ENCODE measurements around the gene PTPRS.

PTPRS gene

DNA sequence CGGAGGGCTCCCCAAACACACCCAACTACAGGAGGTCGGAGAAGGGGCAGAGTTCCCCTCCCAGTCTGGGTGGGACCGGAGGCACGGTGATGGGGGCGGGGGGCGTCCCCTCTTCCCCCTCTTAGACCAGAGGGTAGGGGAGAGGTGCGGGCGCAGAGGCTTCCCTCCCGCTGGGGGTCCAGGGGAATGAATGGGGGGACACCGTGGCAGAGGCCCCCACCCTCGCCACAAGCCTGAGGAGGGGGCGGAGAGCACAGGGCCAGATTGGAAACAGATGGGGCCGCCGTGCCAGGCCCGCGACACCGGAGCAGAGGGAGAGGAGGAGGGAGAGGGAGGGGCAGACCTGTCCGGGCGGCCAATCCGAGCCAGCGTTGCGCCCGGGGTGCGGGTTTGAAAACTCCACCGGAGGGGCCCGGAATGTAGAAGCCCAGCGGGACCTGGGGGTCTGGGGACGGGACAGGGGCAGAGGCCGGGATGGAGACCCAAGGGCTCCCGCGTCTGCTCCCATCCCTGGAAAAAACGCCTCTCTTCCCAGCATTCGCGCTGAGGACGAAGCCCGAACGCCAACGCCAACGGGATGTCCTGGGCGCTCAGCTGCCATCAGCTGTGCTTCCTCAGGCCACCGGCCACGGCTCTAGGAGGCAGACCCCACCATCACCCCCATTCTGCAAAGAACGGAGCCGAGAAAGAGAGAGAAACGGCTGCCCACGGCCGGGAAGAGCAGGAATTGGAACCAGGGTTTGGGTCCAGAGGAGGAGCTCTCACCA, 46.8 kb downstream of the PTPRS start:
- H3K4me3 ChIP-seq (ENCODE audit: low read depth in 1 of 5, low read length in 5 of 5) = peak overlapping the region; percentile 44 to 66 (median 59)
- H3K36me3 ChIP-seq (ENCODE audit: control insufficient read depth in 5 of 5, insufficient read depth in 5 of 5, low read length in 5 of 5) = no peaks in the 10 kb centered on the region
- no peak overlapping the region for H3K27ac ChIP-seq (ENCODE audit: low read depth, low read length)
- H3K9me3 ChIP-seq (ENCODE audit: control insufficient read depth in 5 of 5, low read length in 5 of 5) = no peaks in the 10 kb centered on the region
- H3K4me1 ChIP-seq (ENCODE audit: control insufficient read depth in 5 of 5, insufficient read depth in 5 of 5, low read length in 5 of 5) = peaks cover 7 to 48% (median 47%) of the 10 kb centered on the region in 5 donors
- peaks cover 0 to 11% (median 0%) of the 10 kb centered on the region in 5 donors for H3K27me3 ChIP-seq (ENCODE audit: control insufficient read depth in 5 of 5, insufficient read depth in 4 of 5, low read length in 5 of 5)
- peak overlapping the region in 1 of 5 donors; percentile 43 for H3K9ac ChIP-seq (ENCODE audit: low read length in 5 of 5)

DNA sequence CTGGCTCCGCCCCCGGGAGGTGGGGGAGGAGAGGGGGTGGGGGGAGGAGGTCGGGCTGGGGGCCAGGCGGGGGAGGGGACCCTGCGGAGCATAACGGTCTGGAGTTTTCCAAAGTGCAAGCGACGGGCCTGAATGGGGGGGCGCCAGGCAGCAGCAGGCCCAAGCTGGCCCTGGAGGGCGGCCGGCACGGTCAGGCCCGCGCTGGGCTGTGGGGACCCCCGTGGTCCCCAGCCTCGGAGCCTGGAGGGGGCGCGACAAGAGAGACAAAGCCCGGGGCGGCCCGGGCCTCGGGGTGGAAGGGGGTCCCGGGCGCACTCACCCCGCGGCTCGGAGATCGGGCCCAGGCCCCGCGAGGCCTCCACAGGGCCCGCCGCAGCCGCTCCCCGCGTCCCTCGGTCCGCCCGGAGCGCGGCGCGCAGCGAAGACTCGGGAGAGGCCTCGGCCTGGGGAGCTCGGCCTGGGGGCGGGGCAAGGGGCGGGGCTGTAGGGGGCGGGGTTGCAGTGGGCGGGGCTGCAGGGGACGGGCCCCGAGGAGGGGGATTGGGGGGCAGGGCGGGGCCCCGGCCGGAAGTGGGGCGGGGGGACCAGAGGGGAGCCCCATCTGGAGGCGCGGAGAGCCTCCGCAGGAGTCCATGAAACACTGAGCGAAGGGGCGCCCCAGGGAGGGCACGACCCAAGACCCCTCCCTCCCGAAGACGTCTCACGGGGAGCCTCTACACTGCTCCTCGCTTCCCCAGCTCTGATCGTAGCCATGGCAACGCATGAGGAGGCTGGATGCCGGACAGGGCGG, 47.6 kb downstream of the PTPRS start:
- Histone ChIP-seq H3K27ac (ENCODE audit: low read depth, low read length) (peak overlapping the region; percentile 91), H3K36me3 (ENCODE audit: control insufficient read depth in 5 of 5, insufficient read depth in 5 of 5, low read length in 5 of 5) (no peaks in the 10 kb centered on the region), H3K4me3 (ENCODE audit: low read depth in 1 of 5, low read length in 5 of 5) (peak overlapping the region; percentile 57 to 93 (median 80)), H3K27me3 (ENCODE audit: control insufficient read depth in 5 of 5, insufficient read depth in 4 of 5, low read length in 5 of 5) (peaks cover 0 to 11% (median 0%) of the 10 kb centered on the region in 5 donors), H3K9ac (ENCODE audit: low read length in 5 of 5) (peak overlapping the region in 3 of 5 donors; percentile 68 to 92 (median 91)), H3K9me3 (ENCODE audit: control insufficient read depth in 5 of 5, low read length in 5 of 5) (no peaks in the 10 kb centered on the region), H3K4me1 (ENCODE audit: control insufficient read depth in 5 of 5, insufficient read depth in 5 of 5, low read length in 5 of 5) (peaks cover 11 to 56% (median 55%) of the 10 kb centered on the region in 5 donors)

DNA sequence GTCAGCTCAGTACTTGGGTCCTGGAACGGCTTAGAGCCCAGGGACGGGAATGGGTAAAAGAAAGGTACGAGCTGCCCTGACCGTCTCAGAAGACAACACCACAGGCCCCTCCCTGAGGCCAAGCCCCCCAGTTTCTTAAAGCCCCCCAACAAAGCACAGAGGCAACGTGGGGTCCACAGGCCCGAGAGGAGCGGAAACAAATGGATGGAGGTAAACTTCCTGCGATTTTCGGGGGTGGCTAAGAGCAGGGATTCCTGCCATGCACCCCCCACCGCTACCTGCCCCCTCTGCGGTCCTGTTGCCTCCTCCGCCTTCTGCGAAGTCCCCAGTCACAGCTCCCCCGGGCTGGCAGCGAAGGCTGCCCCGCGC, 48.2 kb downstream of the PTPRS start:
- H3K4me1 ChIP-seq (ENCODE audit: control insufficient read depth in 5 of 5, insufficient read depth in 5 of 5, low read length in 5 of 5) = peaks cover 12 to 62% (median 60%) of the 10 kb centered on the region in 5 donors
- peak overlapping the region; percentile 57 to 93 (median 80) for H3K4me3 ChIP-seq (ENCODE audit: low read depth in 1 of 5, low read length in 5 of 5)
- no peaks in the 10 kb centered on the region for H3K9me3 ChIP-seq (ENCODE audit: control insufficient read depth in 5 of 5, low read length in 5 of 5)
- peak overlapping the region; percentile 91 for H3K27ac ChIP-seq (ENCODE audit: low read depth, low read length)
- peaks cover 0 to 11% (median 0%) of the 10 kb centered on the region in 5 donors for H3K27me3 ChIP-seq (ENCODE audit: control insufficient read depth in 5 of 5, insufficient read depth in 4 of 5, low read length in 5 of 5)
- H3K36me3 ChIP-seq (ENCODE audit: control insufficient read depth in 5 of 5, insufficient read depth in 5 of 5, low read length in 5 of 5) = no peaks in the 10 kb centered on the region
- peak overlapping the region; percentile 53 to 92 (median 68) for H3K9ac ChIP-seq (ENCODE audit: low read length in 5 of 5)

DNA sequence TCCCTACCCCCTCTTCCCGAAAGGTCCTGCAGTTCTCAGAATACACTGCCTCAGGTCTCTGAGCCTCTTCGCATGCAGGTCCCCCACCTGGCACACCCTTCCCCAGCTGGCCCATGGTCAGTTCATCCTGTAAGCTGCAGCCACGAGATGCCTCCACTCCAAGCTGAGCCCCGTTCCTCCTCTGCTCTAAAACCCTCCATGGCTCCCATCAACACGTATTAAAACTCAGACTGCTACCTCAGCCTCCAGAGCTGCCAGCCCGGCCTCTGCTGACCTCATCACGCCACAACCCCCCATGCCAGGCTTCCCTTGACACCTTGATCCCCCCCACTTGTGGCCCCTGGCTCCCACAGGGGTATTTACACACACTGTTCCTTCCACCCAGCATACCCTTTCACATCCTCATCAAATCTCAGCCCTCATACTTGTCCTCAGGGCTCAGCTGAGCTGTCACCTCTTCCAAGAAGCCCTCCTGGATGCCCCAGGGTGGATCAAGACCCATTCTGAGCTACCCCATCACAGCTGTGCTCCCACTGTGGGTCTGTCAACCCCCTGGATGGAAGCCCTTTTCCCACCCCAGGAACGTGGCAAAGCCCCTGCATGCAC, 48.9 kb downstream of the PTPRS start:
- Histone ChIP-seq H3K9me3 (ENCODE audit: control insufficient read depth in 5 of 5, low read length in 5 of 5) (no peaks in the 10 kb centered on the region), H3K27ac (ENCODE audit: low read depth, low read length) (peak overlapping the region; percentile 91), H3K27me3 (ENCODE audit: control insufficient read depth in 5 of 5, insufficient read depth in 4 of 5, low read length in 5 of 5) (peaks cover 0 to 11% (median 0%) of the 10 kb centered on the region in 5 donors), H3K36me3 (ENCODE audit: control insufficient read depth in 5 of 5, insufficient read depth in 5 of 5, low read length in 5 of 5) (no peaks in the 10 kb centered on the region), H3K4me3 (ENCODE audit: low read depth in 1 of 5, low read length in 5 of 5) (peak overlapping the region; percentile 57 to 93 (median 80)), H3K4me1 (ENCODE audit: control insufficient read depth in 5 of 5, insufficient read depth in 5 of 5, low read length in 5 of 5) (peaks cover 15 to 70% (median 68%) of the 10 kb centered on the region in 5 donors), H3K9ac (ENCODE audit: low read length in 5 of 5) (peak overlapping the region; percentile 53 to 92 (median 68))
